CD4-positive, alpha-beta T cell treated with Interleukin-4 for 1 hour (primary cell): ENCODE measurements around the gene SLC6A13.
"Not testable (repeated sequence)": the region's sequence is repeated elsewhere in the genome, so short reads cannot be mapped to it uniquely, and the experiment has no call there.

ENCODE experiments used
- DNase-seq, 2 donors: peaks; one replicate each; pipeline ENCODE4 v3.0.0-alpha.2; 2020 to 2022

Gene SLC6A13

GRCh38 chr12:263574-263973 is 938 bp upstream of the SLC6A13 start:
- no peak for DNase-seq

DNA sequence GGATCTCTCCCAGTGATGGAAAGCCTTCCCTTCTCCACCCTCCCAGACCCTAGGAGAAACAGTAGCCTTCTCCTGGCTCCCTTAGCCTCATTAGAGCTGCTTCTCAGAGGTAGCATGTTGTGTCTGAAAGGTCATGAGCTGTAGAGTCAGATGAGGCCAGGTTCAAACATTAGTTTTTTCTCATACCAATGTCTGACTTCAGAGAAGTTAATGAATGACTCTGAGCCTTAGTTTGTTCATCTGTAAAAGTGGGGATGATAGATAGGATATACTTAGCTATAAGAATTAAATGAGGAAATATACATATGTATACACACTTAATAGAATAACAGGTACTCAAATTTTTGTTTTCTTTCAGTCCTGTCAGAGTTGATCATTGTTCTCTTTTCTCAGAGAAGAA is 523 bp downstream of the SLC6A13 start:
- no peak for DNase-seq

DNA sequence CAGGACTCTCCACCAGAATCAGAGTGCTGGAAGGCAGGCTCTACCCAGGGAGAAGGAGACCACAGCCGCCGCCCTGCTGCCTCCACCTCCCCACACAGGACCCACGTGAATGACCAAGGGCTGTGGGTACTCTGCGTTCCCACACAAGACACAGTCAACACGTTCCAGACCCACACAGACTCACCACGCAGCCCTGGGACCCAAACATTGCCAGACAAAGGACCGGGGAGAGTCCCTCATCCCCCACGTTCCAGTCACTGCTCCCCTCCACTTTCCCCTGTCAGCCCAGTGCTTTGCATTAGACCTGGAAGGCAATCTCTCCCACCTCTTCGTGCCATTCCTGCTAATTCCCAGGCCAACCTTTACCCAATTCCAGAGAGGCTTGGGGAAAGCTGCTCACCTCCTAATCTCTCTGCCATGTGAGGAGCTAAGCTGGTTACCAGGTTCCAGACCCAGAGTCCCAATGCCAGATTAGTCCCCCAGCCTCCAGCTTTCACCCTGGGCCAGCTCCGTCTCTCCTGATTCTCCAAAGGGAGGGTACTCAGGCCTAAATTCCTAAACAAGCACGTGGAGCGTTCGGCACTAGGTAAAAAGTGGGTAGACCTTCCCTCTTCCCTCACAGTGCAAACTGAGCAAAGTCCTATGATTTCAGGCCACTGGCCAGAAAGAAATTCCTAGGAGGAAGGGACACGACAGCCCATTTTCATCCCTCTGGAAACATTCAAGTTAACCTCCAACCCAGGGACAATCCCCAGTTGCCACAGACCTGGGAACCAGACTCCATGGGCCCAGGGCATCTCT is 4.9 kb downstream of the SLC6A13 start:
- no peak for DNase-seq

- DNase-seq: no peak
These were observed 5.7 kb downstream of the SLC6A13 start for GRCh38 chr12:256958-257357.

GRCh38 chr12:256225-256624 is 6.4 kb downstream of the SLC6A13 start:
- DNase-seq: no peak

GRCh38 chr12:254912-255311 is 7.7 kb downstream of the SLC6A13 start:
- DNase-seq: no peak

GRCh38 chr12:254039-254438 is 8.6 kb downstream of the SLC6A13 start:
- no peak for DNase-seq

DNA sequence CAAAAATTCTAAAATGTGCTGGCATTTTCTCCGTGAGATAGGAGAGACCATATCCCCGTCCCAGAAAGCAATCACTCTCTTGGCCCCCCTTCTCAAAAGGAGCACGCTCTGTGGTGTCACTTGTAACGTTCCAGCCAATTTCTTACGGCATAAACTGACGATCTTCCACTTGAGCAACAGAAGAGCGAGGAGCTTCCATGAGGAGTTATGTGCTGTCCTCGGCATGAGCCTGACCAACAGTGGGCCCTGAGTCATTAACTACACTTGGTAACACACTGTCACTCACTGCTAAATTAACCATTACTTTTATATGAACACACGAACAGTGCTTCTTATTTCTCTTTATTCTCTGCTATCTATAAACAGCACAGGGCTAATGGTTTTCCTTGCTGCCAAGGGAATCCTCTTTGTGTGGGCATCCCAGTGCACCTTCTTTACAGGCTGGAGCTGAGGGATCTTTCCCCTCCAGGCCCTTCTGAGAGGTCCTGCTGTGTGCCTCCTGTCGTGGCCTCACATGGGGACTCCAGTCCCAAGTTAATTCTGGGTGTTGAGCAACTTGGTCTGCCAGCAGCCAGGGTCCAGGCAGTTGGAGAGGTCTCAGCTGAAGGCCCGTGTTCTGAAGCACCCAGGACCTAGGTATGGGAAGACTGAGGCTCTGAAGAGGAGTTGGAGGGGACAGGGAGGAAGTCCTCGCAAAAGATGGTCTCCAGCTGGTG is 9.4 kb downstream of the SLC6A13 start:
- no peak for DNase-seq

DNA sequence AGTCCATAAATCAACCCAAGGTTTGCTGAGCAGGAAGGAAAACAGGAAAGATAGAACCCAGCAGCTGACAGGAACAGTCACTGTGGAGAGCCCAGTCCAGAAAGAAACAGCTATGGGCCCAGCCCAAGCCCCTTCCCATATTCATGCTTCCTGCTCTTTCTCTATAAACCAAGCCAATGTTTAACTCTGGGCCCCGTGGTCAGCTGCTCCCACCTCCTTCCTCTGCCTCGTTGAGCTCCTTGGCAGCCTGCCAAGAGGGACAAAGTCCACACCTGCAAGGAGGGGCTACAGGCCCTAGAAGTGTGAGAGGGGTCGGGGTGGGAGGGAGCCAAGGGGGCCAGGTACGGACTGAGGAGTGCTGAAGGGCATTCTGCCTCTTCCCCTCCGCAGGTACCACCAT is 10.0 kb downstream of the SLC6A13 start:
- DNase-seq: no peak

GRCh38 chr12:247271-247670 is 15.4 kb downstream of the SLC6A13 start:
- DNase-seq: no peak

GRCh38 chr12:243381-243780 is 19.3 kb downstream of the SLC6A13 start:
- DNase-seq: no peak

GRCh38 chr12:242496-242895 is 20.1 kb downstream of the SLC6A13 start:
- no peak for DNase-seq

- no peak for DNase-seq
These were observed 21.4 kb downstream of the SLC6A13 start for GRCh38 chr12:241266-241665.

DNA sequence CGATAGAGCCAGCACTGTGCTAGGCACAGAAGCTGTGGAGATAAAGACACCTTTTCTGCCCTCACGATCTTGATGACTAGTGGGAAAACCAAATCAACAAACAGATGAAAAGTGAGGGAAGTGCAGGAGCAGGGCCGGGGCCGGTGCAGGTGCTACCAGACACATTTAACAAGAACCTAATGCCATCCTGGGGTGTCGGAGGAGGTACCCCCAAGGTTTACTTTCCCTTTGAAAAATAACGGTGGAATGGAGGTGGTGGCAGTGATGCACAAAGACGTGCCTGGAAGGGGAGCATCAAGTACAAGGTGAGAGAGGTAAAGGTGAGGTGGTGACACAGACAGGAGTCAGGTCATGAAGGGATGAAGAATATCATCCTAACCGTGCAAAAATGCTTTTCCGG is 22.1 kb downstream of the SLC6A13 start:
- no peak for DNase-seq

DNA sequence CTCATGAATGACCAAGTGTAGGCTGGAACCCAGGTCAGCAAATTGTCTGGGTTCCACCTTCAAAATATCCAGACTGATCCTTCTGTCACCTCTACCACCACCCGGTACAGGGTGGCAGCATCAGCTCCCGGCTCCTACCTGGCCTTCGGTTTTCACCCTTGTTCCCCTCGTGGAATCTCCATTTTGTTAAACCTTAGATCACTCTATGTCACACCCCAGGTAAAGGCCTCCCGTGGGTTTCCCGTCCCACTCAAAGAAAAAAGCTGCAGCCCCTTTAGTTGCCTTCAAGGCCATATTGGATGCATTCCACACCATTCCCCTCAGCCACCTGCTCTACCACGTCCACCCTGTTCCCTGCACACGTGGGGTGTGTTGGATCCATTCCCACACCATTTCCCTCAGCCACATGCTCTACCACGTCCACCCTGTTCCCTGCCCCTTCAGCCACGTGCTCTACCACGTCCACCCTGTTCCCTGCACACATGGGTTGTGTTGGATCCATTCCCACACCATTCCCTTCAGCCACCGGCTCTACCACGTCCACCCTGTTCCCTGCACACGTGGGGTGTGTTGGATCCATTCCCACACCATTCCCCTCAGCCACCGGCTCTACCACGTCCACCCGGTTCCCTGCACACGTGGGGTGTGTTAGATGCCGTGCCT is 23.8 kb downstream of the SLC6A13 start:
- DNase-seq: no peak

DNA sequence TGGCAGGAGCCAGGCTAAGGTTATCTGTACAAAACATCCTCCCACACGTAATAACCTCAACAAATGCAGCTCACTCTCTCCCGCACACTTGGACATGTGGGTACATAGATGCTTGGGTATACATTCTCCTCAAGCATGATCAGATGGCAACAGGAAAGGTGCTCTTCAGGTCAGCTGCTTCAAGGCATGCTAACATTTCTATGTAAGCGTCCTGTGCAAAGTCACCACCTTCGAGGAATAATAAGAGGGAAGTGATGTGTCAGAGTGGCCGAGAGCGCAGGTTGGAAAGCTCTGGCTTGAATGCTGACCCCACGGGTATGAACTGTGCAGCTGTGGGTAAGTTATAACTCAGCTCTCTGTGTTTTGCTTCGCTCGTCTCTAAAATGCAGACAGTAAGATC is 24.5 kb downstream of the SLC6A13 start:
- DNase-seq: no peak

GRCh38 chr12:237026-237815 is 25.4 kb downstream of the SLC6A13 start:
- DNase-seq: no peak

DNA sequence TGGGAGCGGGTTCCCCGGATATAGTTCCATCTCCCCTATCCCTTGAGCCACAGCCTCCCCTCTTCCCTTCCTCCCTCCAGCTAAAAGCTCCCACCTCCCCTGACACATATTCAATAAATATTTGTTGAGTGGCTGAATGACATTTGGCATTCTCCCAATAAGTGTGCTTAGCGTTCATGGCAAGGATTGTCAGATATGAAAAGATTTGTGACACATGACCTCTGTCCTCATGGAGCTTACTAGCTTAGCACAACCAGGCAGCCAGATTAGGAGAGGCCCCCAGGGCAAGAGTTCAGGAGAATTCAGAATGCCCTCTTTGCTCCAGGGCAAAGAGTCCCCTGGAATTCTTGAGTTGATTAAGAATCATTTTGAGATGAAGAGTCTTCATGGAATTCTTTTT is 26.2 kb downstream of the SLC6A13 start:
- DNase-seq: no peak

GRCh38 chr12:235967-236366 is 26.7 kb downstream of the SLC6A13 start:
- not testable (repeated sequence) for DNase-seq

DNA sequence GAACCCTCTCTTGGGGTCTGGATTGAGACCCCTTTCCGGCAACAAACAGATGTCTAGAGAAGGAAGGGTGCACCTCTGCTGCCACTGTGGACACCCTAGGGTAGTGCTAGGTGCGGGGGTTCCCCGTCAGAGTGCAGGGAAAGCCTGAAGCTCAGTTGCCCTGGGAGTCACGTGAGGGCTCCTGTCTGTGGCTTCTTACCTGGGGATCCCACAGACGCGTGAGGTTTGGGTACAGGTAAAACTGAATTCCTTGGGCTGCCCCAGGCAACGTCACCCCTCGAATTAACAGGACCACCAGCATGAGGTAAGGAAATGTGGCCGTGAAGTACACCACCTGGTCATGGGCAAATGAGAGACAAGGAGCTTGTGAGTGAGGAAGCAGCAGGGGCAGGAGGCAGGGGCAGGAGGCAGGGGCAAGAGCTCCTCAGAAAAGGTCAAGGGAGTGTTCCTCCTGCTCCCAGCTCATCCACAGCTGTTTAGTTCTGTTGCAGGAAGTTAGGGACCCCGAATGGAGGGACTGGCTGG is 27.7 kb downstream of the SLC6A13 start:
- DNase-seq: no peak

DNA sequence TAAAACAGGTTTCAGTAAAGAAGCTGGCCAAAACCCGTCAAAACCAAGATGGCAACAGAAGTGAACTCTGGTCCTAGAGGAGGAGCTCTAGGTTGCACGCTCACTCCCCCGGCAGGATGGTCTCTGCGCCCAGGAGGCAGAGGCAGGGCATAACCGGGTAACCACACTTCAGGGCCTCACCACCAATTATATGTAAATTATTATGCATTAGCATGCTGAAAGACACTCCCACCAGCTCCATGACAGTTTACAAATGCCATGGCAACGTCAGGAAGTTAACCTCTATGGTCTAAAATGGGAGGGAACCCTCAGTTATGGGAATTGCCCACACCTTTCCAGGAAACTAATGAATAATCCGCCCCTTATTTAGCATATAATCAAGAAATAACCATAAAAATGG is 28.6 kb downstream of the SLC6A13 start:
- DNase-seq: no peak

GRCh38 chr12:233615-233968 is 29.0 kb downstream of the SLC6A13 start:
- DNase-seq: peak in 1 of 2 donors; percentile 3
